RKO (cell line): ENCODE data around the gene HHAT.
A peak's percentile ranks its signal among the peaks of the same experiment; 100 is the strongest.
"Not testable (repeated sequence)": the region's sequence is repeated elsewhere in the genome, so short reads cannot be mapped to it uniquely, and the experiment has no call there.

ENCODE experiments used
- DNase-seq: peaks from one replicate; pipeline ENCODE4 v3.0.0-alpha.2; 2016; ENCODE audit warnings: low spot score

HHAT gene

GRCh38 chr1:210397252-210397651 is 68.5 kb downstream of the HHAT start:
- DNase-seq = no peak

- no peak for DNase-seq
Measured at GRCh38 chr1:210397681-210398080, 69.0 kb downstream of the HHAT start.

GRCh38 chr1:210398466-210398865 is 69.8 kb downstream of the HHAT start:
- no peak for DNase-seq

GRCh38 chr1:210400043-210400840 is 71.5 kb downstream of the HHAT start:
- peak; percentile 68 for DNase-seq

GRCh38 chr1:210402560-210402959 is 73.9 kb downstream of the HHAT start:
- no peak for DNase-seq

- DNase-seq = no peak
Measured at GRCh38 chr1:210405316-210405715, 76.6 kb downstream of the HHAT start.

GRCh38 chr1:210406341-210406740 is 77.6 kb downstream of the HHAT start:
- DNase-seq = not testable (repeated sequence)

- peak; percentile 49 for DNase-seq
Measured at GRCh38 chr1:210407207-210407886, 78.6 kb downstream of the HHAT start.

- no peak for DNase-seq
Measured at GRCh38 chr1:210407887-210408252, 79.2 kb downstream of the HHAT start.

GRCh38 chr1:210412240-210412639 is 83.5 kb downstream of the HHAT start:
- DNase-seq = peak; percentile 3

- DNase-seq = no peak
Measured at GRCh38 chr1:210413951-210414350, 85.2 kb downstream of the HHAT start.

GRCh38 chr1:210415846-210416448 is 87.2 kb downstream of the HHAT start:
- no peak for DNase-seq

GRCh38 chr1:210416681-210417080 is 88.0 kb downstream of the HHAT start:
- no peak for DNase-seq

GRCh38 chr1:210417881-210418280 is 89.2 kb downstream of the HHAT start:
- DNase-seq = no peak

- DNase-seq = no peak
Measured at GRCh38 chr1:210418863-210419650, 90.4 kb downstream of the HHAT start.

GRCh38 chr1:210426696-210427095 is 98.0 kb downstream of the HHAT start:
- not testable (repeated sequence) for DNase-seq

- DNase-seq = no peak
Measured at GRCh38 chr1:210428696-210429095, 100.0 kb downstream of the HHAT start.

GRCh38 chr1:210434223-210434622 is 105.5 kb downstream of the HHAT start:
- DNase-seq = no peak

GRCh38 chr1:210437111-210437510 is 108.4 kb downstream of the HHAT start:
- no peak for DNase-seq

- DNase-seq = no peak
Measured at GRCh38 chr1:210437781-210438180, 109.1 kb downstream of the HHAT start.

- peak; percentile 5 for DNase-seq
Measured at GRCh38 chr1:210438928-210439841, 110.5 kb downstream of the HHAT start.
